GM13976 (cell line): ENCODE measurements around the gene GPR3.

ENCODE experiments used
- DNase-seq: peaks from one replicate; pipeline ENCODE4 v3.0.0; 2012; ENCODE audit warnings: low spot score
- in situ Hi-C: fragments of 300-500 bp; cut with MboI; formaldehyde crosslinking; loops from one replicate; pipeline ENCODE4 v1.12.0; 2022; ENCODE audit warnings: low sequenced_read_pairs, mixed read lengths, inconsistent platforms; ENCODE audit not compliant: unreplicated experiment
- TF ChIP-seq, protein P1 (sequence below): IDR thresholded peaks from 2 replicates; pipeline ENCODE4 v1.5.1; 2012; ENCODE audit warnings: borderline replicate concordance, mild to moderate bottlenecking; ENCODE audit not compliant: insufficient read depth; ENCODE audit errors: extremely low read depth, missing control alignments, control extremely low read depth

Gene GPR3

DNA sequence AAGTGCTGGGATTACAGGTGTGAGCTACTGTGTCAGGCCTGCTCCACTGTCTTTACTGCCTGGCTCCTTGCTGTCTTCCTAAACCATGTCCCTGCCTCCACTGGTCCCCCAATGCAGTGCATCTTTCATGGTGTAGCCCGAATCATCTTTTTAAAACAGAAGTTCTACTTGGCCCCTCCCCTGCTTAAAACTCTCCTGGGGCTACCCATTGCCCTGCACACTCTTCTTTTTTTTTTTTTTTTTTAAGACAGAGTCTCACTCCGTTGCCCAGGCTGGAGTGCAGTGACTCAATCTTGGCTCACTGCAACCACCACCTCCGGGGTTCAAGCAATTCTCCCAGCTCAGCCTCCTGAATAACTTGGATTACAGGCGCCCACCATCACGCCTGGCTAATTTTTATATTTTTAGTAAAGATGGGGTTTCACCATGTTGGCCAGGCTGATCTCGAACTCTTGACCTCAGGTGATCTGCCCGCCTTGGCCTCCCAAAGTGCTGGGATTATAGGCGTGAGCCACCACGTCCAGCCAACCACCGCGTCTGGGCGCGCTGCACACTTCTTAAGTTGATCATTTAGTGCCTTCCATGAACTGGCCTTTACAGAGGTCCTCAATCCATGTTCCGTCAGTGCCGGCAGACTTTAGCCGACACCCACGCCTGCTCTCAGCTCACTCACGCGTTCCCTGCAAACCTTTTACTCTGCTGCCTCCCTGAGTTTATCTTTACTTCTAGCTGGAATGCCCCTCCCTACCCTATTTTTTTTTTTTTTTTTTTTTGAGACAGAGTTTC lies 20.2 kb upstream of the GPR3 start:
- in situ Hi-C loops = no loop called here
- TF ChIP-seq, protein P1, sequence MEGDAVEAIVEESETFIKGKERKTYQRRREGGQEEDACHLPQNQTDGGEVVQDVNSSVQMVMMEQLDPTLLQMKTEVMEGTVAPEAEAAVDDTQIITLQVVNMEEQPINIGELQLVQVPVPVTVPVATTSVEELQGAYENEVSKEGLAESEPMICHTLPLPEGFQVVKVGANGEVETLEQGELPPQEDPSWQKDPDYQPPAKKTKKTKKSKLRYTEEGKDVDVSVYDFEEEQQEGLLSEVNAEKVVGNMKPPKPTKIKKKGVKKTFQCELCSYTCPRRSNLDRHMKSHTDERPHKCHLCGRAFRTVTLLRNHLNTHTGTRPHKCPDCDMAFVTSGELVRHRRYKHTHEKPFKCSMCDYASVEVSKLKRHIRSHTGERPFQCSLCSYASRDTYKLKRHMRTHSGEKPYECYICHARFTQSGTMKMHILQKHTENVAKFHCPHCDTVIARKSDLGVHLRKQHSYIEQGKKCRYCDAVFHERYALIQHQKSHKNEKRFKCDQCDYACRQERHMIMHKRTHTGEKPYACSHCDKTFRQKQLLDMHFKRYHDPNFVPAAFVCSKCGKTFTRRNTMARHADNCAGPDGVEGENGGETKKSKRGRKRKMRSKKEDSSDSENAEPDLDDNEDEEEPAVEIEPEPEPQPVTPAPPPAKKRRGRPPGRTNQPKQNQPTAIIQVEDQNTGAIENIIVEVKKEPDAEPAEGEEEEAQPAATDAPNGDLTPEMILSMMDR = no peak
- no peak for DNase-seq

GRCh38 chr1:27372808-27373690 lies 19.4 kb upstream of the GPR3 start:
- no peak for DNase-seq
- in situ Hi-C loops = no loop called here
- TF ChIP-seq, protein P1 = no peak

GRCh38 chr1:27374362-27375086 lies 17.9 kb upstream of the GPR3 start, which contains the start of gene FCN3:
TSS of gene FCN3 (minus strand) at chr1:27374824. CDS start at chr1:27374818, 6 bp downstream.
- in situ Hi-C loops = no loop called here
- TF ChIP-seq, protein P1 = no peak
- no peak for DNase-seq

GRCh38 chr1:27377760-27378495 lies 14.5 kb upstream of the GPR3 start:
- TF ChIP-seq, protein P1 = no peak
- no peak for DNase-seq
- in situ Hi-C loops = no loop called here

- in situ Hi-C loops = no loop called here
- TF ChIP-seq, protein P1 = no peak
- DNase-seq = no peak
Measured at GRCh38 chr1:27379564-27380122, 12.8 kb upstream of the GPR3 start.
